ENCODE measurements around the gene RALGAPB. TPM values are rescaled to one million over a fixed set of nuclear protein-coding genes. Genes with fewer than 3 reads are reported as not detected.

Gene RALGAPB
- total RNA-seq, 2 experiments from 2014 or later, result 19.0 to 42.9 TPM

DNA sequence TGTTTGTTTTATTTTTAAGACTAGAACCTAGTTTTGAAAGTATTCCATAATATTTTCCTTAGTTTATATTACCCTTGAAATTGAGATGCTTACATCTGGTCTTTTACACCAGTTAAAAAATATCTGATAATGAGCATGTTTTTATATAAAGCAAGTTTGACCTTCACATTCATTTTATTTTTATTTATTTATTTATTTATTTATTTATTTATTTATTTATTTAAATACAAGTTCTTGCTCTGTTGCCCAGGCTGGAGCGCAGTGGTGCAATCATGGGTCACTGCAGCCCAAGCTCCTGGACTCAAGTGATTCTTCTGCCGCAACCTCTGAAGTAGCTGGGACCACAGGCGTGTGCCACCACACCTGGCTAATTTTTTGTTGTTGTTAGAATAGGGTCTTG lies 55.5 kb downstream of the RALGAPB start:
- CTCF ChIA-PET (ENCODE audit: unreplicated experiment), result interaction anchor here (0.7 kb wide), 1 partner anchor 10 kb away, joined by 3 read pairs; no protein-coding TSS in a partner anchor
- no peak overlapping the region for H3K4me2 ChIP-seq (ENCODE audit: low read length)
- H3K9me3 ChIP-seq (ENCODE audit: low read length), result no peaks in the 10 kb centered on the region
- H3K4me3 ChIP-seq (ENCODE audit: low read depth, low read length, poor library complexity, severe bottlenecking), result no peak overlapping the region
- no peak for DNase-seq (ENCODE audit: low spot score)
- no peaks in the 10 kb centered on the region for H4K20me1 ChIP-seq (ENCODE audit: insufficient read depth, low read length)
- peaks cover 53% of the 10 kb centered on the region; the same call in 1 of the 2 replicates for H3K36me3 ChIP-seq (ENCODE audit: insufficient read depth, low read length)
- intact Hi-C loops (cut with micrococcal nuclease; ENCODE audit: unreplicated experiment), result no loop called here
- POLR2A ChIA-PET, result no interaction called here
- H3K79me2 ChIP-seq (ENCODE audit: insufficient read depth, low read depth, low read length), result no peaks in the 10 kb centered on the region
- TF ChIP-seq, protein P1, sequence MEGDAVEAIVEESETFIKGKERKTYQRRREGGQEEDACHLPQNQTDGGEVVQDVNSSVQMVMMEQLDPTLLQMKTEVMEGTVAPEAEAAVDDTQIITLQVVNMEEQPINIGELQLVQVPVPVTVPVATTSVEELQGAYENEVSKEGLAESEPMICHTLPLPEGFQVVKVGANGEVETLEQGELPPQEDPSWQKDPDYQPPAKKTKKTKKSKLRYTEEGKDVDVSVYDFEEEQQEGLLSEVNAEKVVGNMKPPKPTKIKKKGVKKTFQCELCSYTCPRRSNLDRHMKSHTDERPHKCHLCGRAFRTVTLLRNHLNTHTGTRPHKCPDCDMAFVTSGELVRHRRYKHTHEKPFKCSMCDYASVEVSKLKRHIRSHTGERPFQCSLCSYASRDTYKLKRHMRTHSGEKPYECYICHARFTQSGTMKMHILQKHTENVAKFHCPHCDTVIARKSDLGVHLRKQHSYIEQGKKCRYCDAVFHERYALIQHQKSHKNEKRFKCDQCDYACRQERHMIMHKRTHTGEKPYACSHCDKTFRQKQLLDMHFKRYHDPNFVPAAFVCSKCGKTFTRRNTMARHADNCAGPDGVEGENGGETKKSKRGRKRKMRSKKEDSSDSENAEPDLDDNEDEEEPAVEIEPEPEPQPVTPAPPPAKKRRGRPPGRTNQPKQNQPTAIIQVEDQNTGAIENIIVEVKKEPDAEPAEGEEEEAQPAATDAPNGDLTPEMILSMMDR (conservative IDR thresholded peaks at IDR 0.05; ENCODE audit: low read length), result no peak
- TF ChIP-seq EZH2phosphoT487 (IDR thresholded peaks at IDR 0.05; ENCODE audit: borderline replicate concordance, low read depth, low read length), result no peak
- no peaks in the 10 kb centered on the region for H3K9me2 ChIP-seq (ENCODE audit: insufficient read depth, low read length)
- BruUV-seq (replicated peaks), result no TSS peak
- H2AFZ ChIP-seq (ENCODE audit: low read length), result no peak overlapping the region
- H3K4me1 ChIP-seq (ENCODE audit: insufficient read depth, low read length, poor library complexity, severe bottlenecking), result no peaks in the 10 kb centered on the region
- H3K27ac ChIP-seq (ENCODE audit: low read depth, low read length, poor library complexity, severe bottlenecking), result no peak overlapping the region

- CTCF ChIA-PET (ENCODE audit: unreplicated experiment), result no interaction called here
These were observed 58.4 kb downstream of the RALGAPB start for GRCh38 chr20:38531021-38531420.

GRCh38 chr20:38534756-38535155 lies 62.1 kb downstream of the RALGAPB start:
- Histone ChIP-seq H3K27ac (ENCODE audit: low read depth, low read length, poor library complexity, severe bottlenecking) (no peak overlapping the region), H3K9me2 (ENCODE audit: insufficient read depth, low read length) (no peaks in the 10 kb centered on the region), H3K4me2 (ENCODE audit: low read length) (no peak overlapping the region), H3K4me1 (ENCODE audit: insufficient read depth, low read length, poor library complexity, severe bottlenecking) (no peaks in the 10 kb centered on the region), H2AFZ (ENCODE audit: low read length) (no peak overlapping the region), H3K9me3 (ENCODE audit: low read length) (no peaks in the 10 kb centered on the region), H4K20me1 (ENCODE audit: insufficient read depth, low read length) (no peaks in the 10 kb centered on the region), H3K36me3 (ENCODE audit: insufficient read depth, low read length) (peaks cover 73% of the 10 kb centered on the region), H3K4me3 (ENCODE audit: low read depth, low read length, poor library complexity, severe bottlenecking) (no peak overlapping the region), H3K79me2 (ENCODE audit: insufficient read depth, low read depth, low read length) (no peaks in the 10 kb centered on the region)
- DNase-seq (ENCODE audit: low spot score), result no peak
- intact Hi-C loops (cut with micrococcal nuclease; ENCODE audit: unreplicated experiment), result no loop called here
- CTCF ChIA-PET (ENCODE audit: unreplicated experiment), result no interaction called here
- no TSS peak for BruUV-seq (replicated peaks)
- TF ChIP-seq EZH2phosphoT487 (IDR thresholded peaks at IDR 0.05; ENCODE audit: borderline replicate concordance, low read depth, low read length), result no peak
- TF ChIP-seq, protein P1 (conservative IDR thresholded peaks at IDR 0.05; ENCODE audit: low read length), result no peak
- POLR2A ChIA-PET, result interaction anchor here (0.8 to 0.9 kb wide), 2 partner anchors 16 to 122 kb away, joined by 4 to 6 read pairs; no protein-coding TSS in a partner anchor

More at GRCh38 chr20:38531021-38531420, 58.4 kb downstream of the RALGAPB start:
- intact Hi-C loops (cut with micrococcal nuclease; ENCODE audit: unreplicated experiment), result no loop called here
- no peak for DNase-seq (ENCODE audit: low spot score)
- no peak overlapping the region for H3K4me3 ChIP-seq (ENCODE audit: low read depth, low read length, poor library complexity, severe bottlenecking)
- no peak overlapping the region for H2AFZ ChIP-seq (ENCODE audit: low read length)
- no peaks in the 10 kb centered on the region for H3K9me2 ChIP-seq (ENCODE audit: insufficient read depth, low read length)
- H3K9me3 ChIP-seq (ENCODE audit: low read length), result no peaks in the 10 kb centered on the region
- TF ChIP-seq, protein P1 (conservative IDR thresholded peaks at IDR 0.05; ENCODE audit: low read length), result no peak
- no peak for TF ChIP-seq EZH2phosphoT487 (IDR thresholded peaks at IDR 0.05; ENCODE audit: borderline replicate concordance, low read depth, low read length)
- peaks cover 52% of the 10 kb centered on the region for H3K36me3 ChIP-seq (ENCODE audit: insufficient read depth, low read length)
- H3K4me1 ChIP-seq (ENCODE audit: insufficient read depth, low read length, poor library complexity, severe bottlenecking), result no peaks in the 10 kb centered on the region
- no TSS peak for BruUV-seq (replicated peaks)
- H3K79me2 ChIP-seq (ENCODE audit: insufficient read depth, low read depth, low read length), result no peaks in the 10 kb centered on the region
- H4K20me1 ChIP-seq (ENCODE audit: insufficient read depth, low read length), result no peaks in the 10 kb centered on the region
- POLR2A ChIA-PET, result interaction anchor here (0.6 kb wide), 1 partner anchor 45 kb away, joined by 3 read pairs; no protein-coding TSS in a partner anchor
- no peak overlapping the region for H3K27ac ChIP-seq (ENCODE audit: low read depth, low read length, poor library complexity, severe bottlenecking)
- no peak overlapping the region for H3K4me2 ChIP-seq (ENCODE audit: low read length)
